Measurements from ENCODE around the gene ITSN2. TPM values are rescaled to one million over a fixed set of nuclear protein-coding genes. Genes with fewer than 3 reads are reported as not detected.

The ITSN2 gene
- total RNA-seq, 6 experiments from 2014 or later = 22.6 to 34.1 (median 28.9) TPM

- Histone ChIP-seq H3K27me3 (no peaks in the 10 kb centered on the region), H3K27ac (no peak overlapping the region), H3K4me3 (no peak overlapping the region), H3K4me1 (no peaks in the 10 kb centered on the region), H3K36me3 (peaks cover 0 to 22% (median 4%) of the 10 kb centered on the region in 4 donors), H3K9me3 (no peaks in the 10 kb centered on the region)
- TF ChIP-seq POLR2A (IDR thresholded peaks at IDR 0.05) (no peak), CTCF (IDR thresholded peaks at IDR 0.05) (no peak)
- DNase-seq (no peak), ATAC-seq (no peak)
- intact Hi-C loops (cut with DNase I) = no loop called here
- WGBS (ENCODE audit: insufficient coverage, low coverage, low lambda C conversion rate, missing lambda C conversion rate) = 90% methylated on average over 1 of the region's 1 CpG
Observed at GRCh38 chr2:24262421-24262970, 97.8 kb downstream of the ITSN2 start.

- WGBS (ENCODE audit: insufficient coverage, low coverage, low lambda C conversion rate, missing lambda C conversion rate) = 59% methylated on average over 3 of the region's 3 CpGs
- Histone ChIP-seq H3K4me3 (no peak overlapping the region), H3K9me3 (no peaks in the 10 kb centered on the region), H3K36me3 (peaks cover 0 to 23% (median 4%) of the 10 kb centered on the region in 4 donors), H3K27ac (no peak overlapping the region), H3K27me3 (no peaks in the 10 kb centered on the region), H3K4me1 (no peaks in the 10 kb centered on the region)
- no peak for TF ChIP-seq CTCF (IDR thresholded peaks at IDR 0.05)
- TF ChIP-seq POLR2A (IDR thresholded peaks at IDR 0.05) = no peak
- intact Hi-C loops (cut with DNase I) = no loop called here
- no peak for DNase-seq
- ATAC-seq = no peak
Observed at GRCh38 chr2:24261441-24261840, 98.9 kb downstream of the ITSN2 start.

- no peak for ATAC-seq
- Histone ChIP-seq H3K27me3 (no peaks in the 10 kb centered on the region), H3K4me3 (no peak overlapping the region), H3K4me1 (no peaks in the 10 kb centered on the region), H3K9me3 (no peaks in the 10 kb centered on the region), H3K27ac (no peak overlapping the region), H3K36me3 (peaks cover 0 to 28% (median 4%) of the 10 kb centered on the region in 4 donors)
- intact Hi-C loops (cut with DNase I) = no loop called here
- no peak for DNase-seq
- 66% methylated on average over 2 of the region's 2 CpGs for WGBS (ENCODE audit: insufficient coverage, low coverage, low lambda C conversion rate, missing lambda C conversion rate)
- TF ChIP-seq CTCF (IDR thresholded peaks at IDR 0.05) = no peak
- TF ChIP-seq POLR2A (IDR thresholded peaks at IDR 0.05) = no peak
Observed at GRCh38 chr2:24259316-24259715, 101.0 kb downstream of the ITSN2 start.

GRCh38 chr2:24258718-24259117 lies 101.6 kb downstream of the ITSN2 start:
- Histone ChIP-seq H3K4me3 (no peak overlapping the region), H3K9me3 (no peaks in the 10 kb centered on the region), H3K36me3 (peaks cover 0 to 28% (median 4%) of the 10 kb centered on the region in 4 donors), H3K27me3 (no peaks in the 10 kb centered on the region), H3K4me1 (no peaks in the 10 kb centered on the region), H3K27ac (no peak overlapping the region)
- intact Hi-C loops (cut with DNase I) = no loop called here
- TF ChIP-seq POLR2A (IDR thresholded peaks at IDR 0.05) = no peak
- DNase-seq (no peak), ATAC-seq (no peak)

- H3K4me3 ChIP-seq = no peak overlapping the region
- intact Hi-C loops (cut with DNase I) = no loop called here
- ATAC-seq (no peak), DNase-seq (no peak)
- H3K4me1 ChIP-seq = no peaks in the 10 kb centered on the region
- WGBS (ENCODE audit: insufficient coverage, low coverage, low lambda C conversion rate, missing lambda C conversion rate) = 94% methylated on average over 5 of the region's 6 CpGs
- H3K36me3 ChIP-seq = peaks cover 0 to 23% (median 5%) of the 10 kb centered on the region in 4 donors
- H3K27me3 ChIP-seq = no peaks in the 10 kb centered on the region
- no peaks in the 10 kb centered on the region for H3K9me3 ChIP-seq
- H3K27ac ChIP-seq = no peak overlapping the region
- TF ChIP-seq CTCF (IDR thresholded peaks at IDR 0.05) (no peak), POLR2A (IDR thresholded peaks at IDR 0.05) (no peak)
Observed at GRCh38 chr2:24253303-24253919, 106.9 kb downstream of the ITSN2 start.

Measured in right lobe of liver (tissue), 6 donors.